Activated CD4-positive, alpha-beta memory T cell treated with anti-CD3 and anti-CD28 coated beads, Interleukin-2, amount 10 ng/mL, durations not matched to agents 7 days and 5 days (primary cell): ENCODE results near the gene HACD2. TPM values are rescaled to one million over a fixed set of nuclear protein-coding genes. Genes with fewer than 3 reads are reported as not detected.
"Not testable (repeated sequence)": the region's sequence is repeated elsewhere in the genome, so short reads cannot be mapped to it uniquely, and the experiment has no call there.

Experiments
- CTCF ChIA-PET: fragments of 350-600 bp; sonication (Branson Sonifier 250); formaldehyde crosslinking; loops from one replicate; lab custom pipeline; 2021; ENCODE audit warnings: antibody characterized with exemption, inconsistent platforms; lab: Charles Lee
- POLR2A ChIA-PET: fragments of 350-600 bp; sonication (Branson Sonifier 250); formaldehyde crosslinking; loops from one replicate; lab custom pipeline; 2021; ENCODE audit warnings: antibody characterized with exemption; lab: Charles Lee
- DNase-seq: peaks from one replicate; pipeline ENCODE4 v3.0.0-alpha.2; 2020
- H3K27ac Mint-ChIP-seq: one replicate; pipeline ENCODE4 v1.8.0; 2021; ENCODE audit warnings: mild to moderate bottlenecking, mixed read lengths
- H3K27me3 Mint-ChIP-seq: one replicate; pipeline ENCODE4 v1.8.0; 2021; ENCODE audit warnings: mixed read lengths
- H3K36me3 Mint-ChIP-seq: one replicate; pipeline ENCODE4 v1.8.0; 2021; ENCODE audit warnings: low read depth, mixed read lengths
- H3K4me1 Mint-ChIP-seq: one replicate; pipeline ENCODE4 v1.8.0; 2021; ENCODE audit warnings: mixed read lengths
- H3K4me3 Mint-ChIP-seq: one replicate; pipeline ENCODE4 v1.8.0; 2021; ENCODE audit warnings: mild to moderate bottlenecking, mixed read lengths
- H3K9me3 Mint-ChIP-seq: one replicate; pipeline ENCODE4 v1.8.0; 2021; ENCODE audit warnings: mixed read lengths
- total RNA-seq, 2 experiments: library from RNA; stranded (reverse); gene quantifications; one replicate each; pipeline ENCODE4 v1.2.3, GENCODE V29; 2021

Gene HACD2
- total RNA-seq, 2 experiments from 2014 or later: 21.0 to 23.2 TPM

- CTCF ChIA-PET: no interaction called here
- no peak for DNase-seq
- POLR2A ChIA-PET: no interaction called here
- H3K4me1 Mint-ChIP-seq: no peaks in the 10 kb centered on the region
- H3K36me3 Mint-ChIP-seq: no peaks in the 10 kb centered on the region
- H3K9me3 Mint-ChIP-seq: no peaks in the 10 kb centered on the region
- peaks cover 1% of the 10 kb centered on the region for H3K27me3 Mint-ChIP-seq
- no peak overlapping the region for H3K27ac Mint-ChIP-seq
- H3K4me3 Mint-ChIP-seq: no peak overlapping the region
These were observed 37.0 kb upstream of the HACD2 start for GRCh38 chr3:123621850-123622189.

- DNase-seq: no peak
- ChIA-PET CTCF (no interaction called here), POLR2A (no interaction called here)
- H3K9me3 Mint-ChIP-seq: no peaks in the 10 kb centered on the region
- H3K4me1 Mint-ChIP-seq: no peaks in the 10 kb centered on the region
- H3K4me3 Mint-ChIP-seq: no peak overlapping the region
- peaks cover 1% of the 10 kb centered on the region for H3K27me3 Mint-ChIP-seq
- H3K36me3 Mint-ChIP-seq: no peaks in the 10 kb centered on the region
- H3K27ac Mint-ChIP-seq: no peak overlapping the region
These were observed 36.5 kb upstream of the HACD2 start for GRCh38 chr3:123621186-123621849.

GRCh38 chr3:123620343-123620742 lies 35.5 kb upstream of the HACD2 start:
- Mint-ChIP-seq H3K27ac (no peak overlapping the region), H3K36me3 (no peaks in the 10 kb centered on the region), H3K4me3 (no peak overlapping the region), H3K27me3 (peaks cover 1% of the 10 kb centered on the region), H3K4me1 (no peaks in the 10 kb centered on the region), H3K9me3 (no peaks in the 10 kb centered on the region)
- CTCF ChIA-PET: no interaction called here
- POLR2A ChIA-PET: no interaction called here
- no peak for DNase-seq

GRCh38 chr3:123618768-123619484 lies 34.1 kb upstream of the HACD2 start:
- Mint-ChIP-seq H3K9me3 (no peaks in the 10 kb centered on the region), H3K27ac (no peak overlapping the region), H3K4me3 (no peak overlapping the region), H3K27me3 (peaks cover 1% of the 10 kb centered on the region), H3K36me3 (no peaks in the 10 kb centered on the region), H3K4me1 (no peaks in the 10 kb centered on the region)
- CTCF ChIA-PET: interaction anchor here (1.2 to 1.5 kb wide), 2 partner anchors 24 to 38 kb away, joined by 3 to 6 read pairs; no protein-coding TSS in a partner anchor
- POLR2A ChIA-PET: no interaction called here
- no peak for DNase-seq

DNA sequence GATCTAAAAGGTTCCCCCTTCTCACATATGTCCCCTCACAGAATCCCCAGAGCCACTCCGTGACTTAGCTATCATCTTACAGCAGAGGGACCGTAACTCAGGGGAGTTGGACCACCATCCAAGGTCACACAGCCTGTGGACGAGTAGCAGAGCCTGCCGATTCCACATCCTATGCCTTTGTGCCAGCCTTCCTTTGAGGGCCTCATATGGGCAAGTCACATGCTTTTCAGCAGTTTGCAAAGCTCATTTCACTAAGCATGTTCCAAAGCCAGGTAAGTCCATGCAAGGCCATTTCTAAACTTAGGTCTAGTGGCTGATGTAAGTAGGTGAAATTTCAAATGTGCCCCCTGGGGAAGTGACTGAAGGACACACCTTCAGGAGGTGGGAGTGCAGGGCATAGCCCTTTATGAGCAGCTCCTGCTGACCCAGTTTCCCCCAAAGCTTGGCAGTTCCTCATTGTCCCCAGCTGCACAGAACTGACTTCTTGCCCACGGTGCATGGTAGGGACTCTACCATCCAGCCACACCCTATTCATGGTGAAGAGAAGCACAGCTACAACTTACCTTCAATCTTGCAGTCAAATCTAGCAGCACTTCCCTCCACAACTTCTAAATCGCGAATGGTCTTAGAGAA lies 33.3 kb upstream of the HACD2 start:
- no peaks in the 10 kb centered on the region for H3K36me3 Mint-ChIP-seq
- H3K27ac Mint-ChIP-seq: no peak overlapping the region
- CTCF ChIA-PET: interaction anchor here (1.2 to 1.5 kb wide), 2 partner anchors 24 to 39 kb away, joined by 3 to 6 read pairs; no protein-coding TSS in a partner anchor
- H3K4me1 Mint-ChIP-seq: no peaks in the 10 kb centered on the region
- no peaks in the 10 kb centered on the region for H3K9me3 Mint-ChIP-seq
- no peak overlapping the region for H3K4me3 Mint-ChIP-seq
- no peaks in the 10 kb centered on the region for H3K27me3 Mint-ChIP-seq
- no peak for DNase-seq
- POLR2A ChIA-PET: no interaction called here

GRCh38 chr3:123616593-123616992 lies 31.7 kb upstream of the HACD2 start:
- H3K27ac Mint-ChIP-seq: no peak overlapping the region
- DNase-seq: no peak

GRCh38 chr3:123613543-123613942 lies 28.7 kb upstream of the HACD2 start:
- Mint-ChIP-seq H3K27ac (no peak overlapping the region), H3K36me3 (no peaks in the 10 kb centered on the region), H3K4me1 (peaks cover 4% of the 10 kb centered on the region), H3K27me3 (no peaks in the 10 kb centered on the region), H3K9me3 (no peaks in the 10 kb centered on the region), H3K4me3 (no peak overlapping the region)
- ChIA-PET POLR2A (no interaction called here), CTCF (no interaction called here)
- DNase-seq: no peak

More at GRCh38 chr3:123616593-123616992, 31.7 kb upstream of the HACD2 start:
- ChIA-PET POLR2A (no interaction called here), CTCF (no interaction called here)
- no peaks in the 10 kb centered on the region for H3K27me3 Mint-ChIP-seq
- no peaks in the 10 kb centered on the region for H3K36me3 Mint-ChIP-seq
- no peaks in the 10 kb centered on the region for H3K4me1 Mint-ChIP-seq
- no peaks in the 10 kb centered on the region for H3K9me3 Mint-ChIP-seq
- no peak overlapping the region for H3K4me3 Mint-ChIP-seq

GRCh38 chr3:123611674-123612073 lies 26.8 kb upstream of the HACD2 start:
- H3K4me3 Mint-ChIP-seq, H3K36me3 Mint-ChIP-seq, POLR2A ChIA-PET, H3K4me1 Mint-ChIP-seq, H3K27me3 Mint-ChIP-seq, DNase-seq, H3K9me3 Mint-ChIP-seq, H3K27ac Mint-ChIP-seq: not testable (repeated sequence)
- CTCF ChIA-PET: interaction anchor here (1.5 kb wide), 1 partner anchor 31 kb away, joined by 3 read pairs; no protein-coding TSS in a partner anchor

DNA sequence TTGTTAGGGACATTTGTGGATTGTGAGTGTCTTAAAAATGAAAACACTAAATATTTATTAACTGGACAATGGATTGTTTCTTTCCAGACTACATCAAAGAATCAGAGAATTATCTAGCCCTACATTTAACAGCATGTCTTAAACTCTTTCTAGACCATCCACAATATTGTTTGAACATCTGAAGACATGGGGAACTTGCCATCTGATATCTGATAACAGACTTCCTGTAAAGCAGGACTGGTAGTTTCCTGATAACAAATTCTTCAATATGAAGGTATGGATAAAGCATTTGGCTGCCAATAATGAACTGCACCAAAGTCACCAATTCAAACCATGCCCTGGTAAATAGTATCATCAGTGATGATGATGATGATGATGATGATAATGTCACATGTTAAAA lies 26.2 kb upstream of the HACD2 start:
- H3K4me1 Mint-ChIP-seq: peaks cover 9% of the 10 kb centered on the region
- no peak overlapping the region for H3K4me3 Mint-ChIP-seq
- H3K27me3 Mint-ChIP-seq: no peaks in the 10 kb centered on the region
- POLR2A ChIA-PET: no interaction called here
- H3K36me3 Mint-ChIP-seq: no peaks in the 10 kb centered on the region
- H3K27ac Mint-ChIP-seq: no peak overlapping the region
- no peaks in the 10 kb centered on the region for H3K9me3 Mint-ChIP-seq
- no peak for DNase-seq
- CTCF ChIA-PET: interaction anchor here (1.5 kb wide), 1 partner anchor 31 kb away, joined by 3 read pairs; no protein-coding TSS in a partner anchor

DNA sequence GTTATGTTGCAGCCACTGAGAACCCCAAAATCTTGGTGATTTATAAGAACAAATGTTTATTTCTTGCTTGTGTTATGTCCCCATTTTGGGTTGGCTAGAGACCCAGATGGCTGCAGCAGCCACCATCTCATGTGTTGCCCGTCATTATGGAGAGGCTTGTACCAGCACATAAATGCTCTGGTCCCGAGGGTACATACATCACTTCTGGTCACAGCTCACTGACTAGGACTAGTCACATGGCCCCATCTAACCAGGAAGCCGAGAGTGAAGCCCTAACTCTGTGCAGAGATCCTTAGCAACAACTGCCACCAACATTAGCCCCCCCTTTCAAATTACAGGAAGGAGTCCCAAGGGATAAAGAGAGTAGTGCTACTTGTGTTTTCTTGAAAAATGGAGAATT lies 25.5 kb upstream of the HACD2 start:
- H3K4me3 Mint-ChIP-seq: no peak overlapping the region
- no peak overlapping the region for H3K27ac Mint-ChIP-seq
- peaks cover 11% of the 10 kb centered on the region for H3K4me1 Mint-ChIP-seq
- no peaks in the 10 kb centered on the region for H3K9me3 Mint-ChIP-seq
- H3K27me3 Mint-ChIP-seq: no peaks in the 10 kb centered on the region
- H3K36me3 Mint-ChIP-seq: no peaks in the 10 kb centered on the region
- CTCF ChIA-PET: no interaction called here
- POLR2A ChIA-PET: no interaction called here
- no peak for DNase-seq

DNA sequence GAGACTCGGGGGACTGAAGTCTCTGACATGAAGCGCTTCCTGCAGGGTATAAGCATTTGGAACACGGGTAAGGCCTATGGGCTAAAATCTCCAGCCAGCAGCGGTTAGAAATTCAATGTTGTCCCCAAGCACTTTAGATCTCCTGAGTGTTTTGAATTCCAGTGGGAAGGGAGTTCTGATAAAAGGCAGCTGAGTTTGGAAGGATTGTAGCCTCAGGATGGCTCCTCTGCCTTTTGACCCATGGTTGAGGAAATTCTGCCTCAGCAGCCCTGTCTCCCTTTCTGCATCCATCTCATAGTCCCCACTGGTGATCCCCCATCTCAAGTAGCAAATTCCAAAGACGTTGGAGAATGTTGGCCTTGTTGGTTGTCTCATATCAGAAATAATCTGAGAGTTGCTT lies 24.2 kb upstream of the HACD2 start:
- peaks cover 13% of the 10 kb centered on the region for H3K4me1 Mint-ChIP-seq
- H3K27me3 Mint-ChIP-seq: no peaks in the 10 kb centered on the region
- no peaks in the 10 kb centered on the region for H3K36me3 Mint-ChIP-seq
- no peak for DNase-seq
- no peak overlapping the region for H3K4me3 Mint-ChIP-seq
- POLR2A ChIA-PET: no interaction called here
- H3K27ac Mint-ChIP-seq: no peak overlapping the region
- H3K9me3 Mint-ChIP-seq: no peaks in the 10 kb centered on the region
- CTCF ChIA-PET: no interaction called here

DNA sequence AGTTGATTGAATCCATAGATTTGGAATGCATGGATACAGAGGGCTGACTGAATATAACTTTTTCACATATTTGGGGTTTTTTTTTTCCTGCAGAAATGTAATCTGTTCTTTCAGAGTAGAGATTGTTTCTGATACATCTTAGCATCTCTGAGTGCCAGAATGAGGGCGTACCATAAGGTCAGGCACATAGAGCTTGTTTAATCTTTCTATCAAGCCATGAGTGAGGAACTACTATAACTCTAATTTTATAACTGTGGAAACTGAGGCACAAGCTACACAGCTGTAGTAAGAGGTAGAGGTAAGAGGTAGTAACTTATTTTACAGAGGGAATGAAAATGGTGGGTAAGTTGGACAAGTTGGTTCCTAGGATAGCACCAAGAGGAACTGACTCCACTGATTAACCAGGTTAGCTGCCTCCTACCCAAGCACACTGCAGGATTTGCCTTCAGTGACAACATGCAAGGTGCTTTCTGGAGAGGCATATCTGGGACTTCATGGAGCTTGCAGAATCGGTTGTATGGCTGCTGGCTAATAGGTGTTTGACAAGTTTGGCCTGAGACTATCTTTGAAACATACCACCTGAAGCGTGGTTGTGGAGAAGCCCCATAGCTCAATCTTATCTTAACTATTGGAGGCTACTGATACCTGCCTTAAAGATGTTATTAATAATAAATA lies 23.5 kb upstream of the HACD2 start:
- Mint-ChIP-seq H3K9me3 (no peaks in the 10 kb centered on the region), H3K4me1 (peaks cover 13% of the 10 kb centered on the region), H3K36me3 (no peaks in the 10 kb centered on the region), H3K27me3 (no peaks in the 10 kb centered on the region), H3K27ac (no peak overlapping the region), H3K4me3 (no peak overlapping the region)
- ChIA-PET POLR2A (no interaction called here), CTCF (no interaction called here)
- DNase-seq: no peak

DNA sequence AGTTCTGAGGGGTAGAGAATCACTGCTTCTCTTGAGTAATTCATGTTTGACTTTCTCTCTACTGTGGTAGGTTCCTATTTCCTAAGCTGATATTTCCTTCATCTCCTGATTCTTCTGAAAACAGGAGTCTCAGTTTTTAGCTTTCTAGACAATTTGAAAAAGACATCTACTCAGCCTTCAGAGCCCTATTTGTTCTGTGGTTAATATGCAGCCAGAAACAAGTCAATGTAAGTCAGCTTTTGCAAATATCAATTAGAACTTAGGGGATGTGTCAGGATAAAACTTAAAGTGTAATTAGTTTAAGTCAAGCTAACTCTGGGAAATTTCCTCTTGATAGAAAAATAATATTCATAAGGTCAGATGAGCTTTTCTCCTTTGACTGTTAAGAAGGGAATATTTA lies 21.7 kb upstream of the HACD2 start:
- DNase-seq: no peak
- H3K27ac Mint-ChIP-seq: no peak overlapping the region
- H3K36me3 Mint-ChIP-seq: no peaks in the 10 kb centered on the region
- no peak overlapping the region for H3K4me3 Mint-ChIP-seq
- no peaks in the 10 kb centered on the region for H3K9me3 Mint-ChIP-seq
- ChIA-PET CTCF (no interaction called here), POLR2A (no interaction called here)
- H3K27me3 Mint-ChIP-seq: no peaks in the 10 kb centered on the region
- peaks cover 13% of the 10 kb centered on the region for H3K4me1 Mint-ChIP-seq
